K562 (cell line): Measurements from ENCODE around the gene LYPD5. TPM values are rescaled to one million over a fixed set of nuclear protein-coding genes. Genes with fewer than 3 reads are reported as not detected.

Experiments
- ATF6 ChIP-seq: sonication (generic); formaldehyde crosslinking; IDR thresholded peaks from 2 replicates; pipeline ENCODE4 v1.4.0; 2020; ENCODE audit warnings: mild to moderate bottlenecking, missing genetic modification reagents
- CUX1 ChIP-seq: fragments of 200-800 bp; sonication (Bioruptor generic); IDR thresholded peaks from 2 replicates; pipeline ENCODE4 v1.6.1; 2016; ENCODE audit warnings: missing genetic modification characterization, missing compliant biosample characterization
- FOXA1 ChIP-seq: fragments of 450-650 bp; IDR thresholded peaks from 2 replicates; pipeline ENCODE4 v1.6.1; 2016; ENCODE audit warnings: mild to moderate bottlenecking, borderline replicate concordance
- FOXJ2 ChIP-seq: fragments of 200-800 bp; sonication (Bioruptor generic); IDR thresholded peaks from 2 replicates; pipeline ENCODE4 v1.6.1; 2016; ENCODE audit warnings: missing genetic modification characterization, missing compliant biosample characterization
- HEY1 ChIP-seq: fragments of 250-450 bp; sonication (Bioruptor Pico); IDR thresholded peaks from 2 replicates; pipeline ENCODE4 v1.5.0; 2020; ENCODE audit warnings: mild to moderate bottlenecking, moderate library complexity, borderline replicate concordance
- HNRNPL ChIP-seq: fragments of 200-400 bp; formaldehyde crosslinking; IDR thresholded peaks from 2 replicates; pipeline ENCODE4 v1.6.1; 2017; ENCODE audit warnings: low read depth, mild to moderate bottlenecking, low read length
- ILK ChIP-seq: fragments of 450-650 bp; IDR thresholded peaks from 2 replicates; pipeline ENCODE4 v1.6.1; 2016; ENCODE audit warnings: missing genetic modification characterization, low read depth, mild to moderate bottlenecking, missing compliant biosample characterization, moderate library complexity, borderline replicate concordance
- NCOA4 ChIP-seq: fragments of 450-650 bp; IDR thresholded peaks from 2 replicates; pipeline ENCODE4 v1.6.1; 2018; ENCODE audit warnings: mild to moderate bottlenecking; ENCODE audit not compliant: partially characterized antibody
- PRDM10 ChIP-seq: fragments of 450-650 bp; IDR thresholded peaks from 2 replicates; pipeline ENCODE4 v1.6.1; 2018; ENCODE audit not compliant: partially characterized antibody
- SAP30 ChIP-seq: fragments of 200-600 bp; sonication (generic); IDR thresholded peaks from 2 replicates; pipeline ENCODE4 v1.6.1; 2012; ENCODE audit warnings: borderline replicate concordance, low read depth, mild to moderate bottlenecking, moderate library complexity, low read length, control low read depth, inconsistent platforms; ENCODE audit not compliant: insufficient read depth, poor library complexity, severe bottlenecking
- SMARCA4 ChIP-seq: fragments of 450-650 bp; IDR thresholded peaks from 2 replicates; pipeline ENCODE4 v1.6.1; 2016
- THRA ChIP-seq: fragments of 450-650 bp; IDR thresholded peaks from 2 replicates; pipeline ENCODE4 v1.6.1; 2017; ENCODE audit warnings: mild to moderate bottlenecking, moderate library complexity
- ZEB2 ChIP-seq: fragments of 450-650 bp; IDR thresholded peaks from 2 replicates; pipeline ENCODE4 v1.6.1; 2016
- ZNF76 ChIP-seq: fragments of 250-450 bp; sonication (Bioruptor Pico); IDR thresholded peaks from 2 replicates; pipeline ENCODE4 v1.4.0; 2020; ENCODE audit warnings: mild to moderate bottlenecking, moderate library complexity, borderline replicate concordance
- polyA plus RNA-seq, 8 experiments: library from polyadenylated mRNA; depleted of rRNA in 4 of 8; stranded (reverse) in 5 of 8; unstranded in 3 of 8; fragments of >200 nt; fragmentation: Nextera tagmentation in 2 of 8; fragmentation: Illumina TruSeq in 1 of 8; extraction: Ambion mirVana in 2 of 8; extraction: Trizol in 1 of 8; gene quantifications; 2 replicates each; pipeline versions ENCODE4 v1.2.1 to v1.2.3, GENCODE V29; 2011 to 2014; ENCODE audit warnings: inconsistent platforms in 1 of 8, missing spikeins in 1 of 8
- total RNA-seq, 7 experiments: library from RNA; depleted of rRNA in 6 of 7; stranded (reverse); fragments of >200 nt in 6 of 7; fragmentation: Illumina TruSeq in 2 of 7; extraction: Trizol in 2 of 7; gene quantifications; 2 replicates each; pipeline versions ENCODE4 v1.2.1 to v1.2.3, GENCODE V29; 2011 to 2021; ENCODE audit warnings: low replicate concordance in 1 of 7

Gene LYPD5
- total and polyA plus RNA-seq, 9 of the 15 experiments (the other 6 are each of a cell fraction or from before 2014, with no cell fraction given): 0.03 to 0.22 (median 0.10) TPM; not detected in 3

- TF ChIP-seq CUX1 (CRISPR knock-in tag) (no peak), FOXA1 (no peak), ILK (tag) (no peak), ATF6 (no peak), THRA (no peak), HNRNPL (no peak), NCOA4 (no peak), ZNF76 (CRISPR knock-in tag) (no peak), ZEB2 (peak; percentile 66; the same call in 1 of the 2 replicates), HEY1 (CRISPR knock-in tag) (no peak), SMARCA4 (no peak), SAP30 (no peak), PRDM10 (peak; percentile 66), FOXJ2 (tag) (no peak)
These were observed 26.0 kb downstream of the LYPD5 start (continued) for GRCh38 chr19:43776286-43776685.
